Fibroblast of skin of left quadriceps (primary cell): ENCODE results near the gene KCNIP1.

ENCODE experiments used
- DNase-seq, 2 experiments: peaks; one replicate each; pipeline ENCODE4 v3.0.0-alpha.2; 2013; ENCODE audit warnings: low read depth in 2 of 2

KCNIP1 gene

GRCh38 chr5:170711300-170711699 lies 207.5 kb downstream of the KCNIP1 start:
- DNase-seq = no peak

DNA sequence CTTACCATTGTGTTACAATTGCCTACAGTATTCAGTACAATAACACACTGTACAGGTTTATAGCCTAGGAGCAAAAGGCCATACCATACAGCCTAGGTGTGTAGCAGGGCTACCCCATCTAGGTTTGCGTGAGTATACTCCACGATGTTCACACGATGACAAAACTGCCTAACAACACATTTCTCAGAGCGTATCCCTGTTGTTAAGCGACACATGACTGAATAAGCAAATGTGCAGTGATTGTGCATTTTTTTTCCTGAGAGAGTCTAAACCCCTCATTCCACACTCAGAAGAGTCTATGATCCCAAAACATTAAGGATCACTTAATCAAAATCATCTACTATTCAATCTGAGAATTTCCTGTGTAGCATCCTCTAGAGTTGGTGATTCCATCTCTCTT lies 211.3 kb downstream of the KCNIP1 start:
- no peak for DNase-seq

GRCh38 chr5:170716396-170716795 lies 212.6 kb downstream of the KCNIP1 start:
- DNase-seq = no peak

DNA sequence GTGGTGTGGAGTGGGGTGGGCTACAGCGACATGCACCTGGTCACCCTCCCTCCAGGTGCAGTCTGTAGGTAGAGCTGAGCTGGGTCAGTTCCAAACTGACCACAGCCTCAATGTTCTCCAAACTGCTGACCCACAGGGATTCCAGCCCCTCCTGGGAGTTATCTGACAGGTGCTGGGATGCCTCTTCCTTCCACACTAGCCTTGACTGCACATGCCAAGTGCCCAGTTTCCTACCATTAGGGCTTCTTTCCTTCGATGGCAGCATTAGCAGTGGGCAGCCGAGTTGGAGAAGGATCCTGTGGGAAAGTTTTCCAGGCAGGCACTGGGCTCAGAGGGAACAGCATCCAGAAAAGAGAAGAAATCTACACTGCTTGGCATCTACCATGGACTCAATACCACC lies 215.7 kb downstream of the KCNIP1 start:
- no peak for DNase-seq

DNA sequence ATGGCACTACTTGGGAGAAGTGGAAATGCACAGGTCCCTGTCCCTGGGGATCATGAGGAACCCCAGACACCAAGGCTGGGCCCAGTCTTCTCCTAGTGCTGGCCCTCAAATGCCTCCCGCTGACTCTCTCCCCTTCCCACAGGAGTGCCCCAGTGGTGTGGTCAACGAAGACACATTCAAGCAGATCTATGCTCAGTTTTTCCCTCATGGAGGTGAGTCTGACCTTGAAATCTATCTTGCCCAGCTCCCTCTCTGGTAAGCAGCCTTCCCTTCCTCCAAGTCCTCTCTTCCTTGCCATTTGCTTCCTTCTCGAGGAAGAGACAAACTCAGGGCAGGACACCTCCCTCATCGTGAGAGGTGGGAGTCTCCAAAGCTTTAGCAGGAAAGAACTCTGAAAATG lies 216.4 kb downstream of the KCNIP1 start:
- no peak for DNase-seq

DNA sequence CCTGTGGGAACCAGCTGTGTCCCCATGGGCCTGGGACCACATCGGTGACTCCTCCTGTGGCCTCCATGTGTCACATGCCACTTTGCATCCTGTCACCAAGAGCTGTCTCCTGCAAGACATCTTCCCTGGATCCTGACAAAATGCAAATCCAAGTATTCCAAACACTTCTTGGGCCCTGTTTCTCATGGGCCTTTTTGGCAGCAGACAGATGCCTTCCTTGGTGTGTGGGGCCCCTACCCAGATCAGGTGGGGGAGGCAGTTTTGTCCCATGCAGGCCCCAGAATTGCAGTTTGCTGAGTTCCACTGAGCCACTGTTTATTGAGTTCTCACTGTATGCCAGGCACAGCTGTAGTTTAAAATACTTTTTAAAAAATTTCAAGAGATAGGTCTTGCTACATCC lies 217.2 kb downstream of the KCNIP1 start:
- DNase-seq = no peak

- DNase-seq = no peak
Measured at GRCh38 chr5:170721681-170722080, 217.9 kb downstream of the KCNIP1 start.

- DNase-seq = no peak
Measured at GRCh38 chr5:170722316-170722715, 218.5 kb downstream of the KCNIP1 start.

DNA sequence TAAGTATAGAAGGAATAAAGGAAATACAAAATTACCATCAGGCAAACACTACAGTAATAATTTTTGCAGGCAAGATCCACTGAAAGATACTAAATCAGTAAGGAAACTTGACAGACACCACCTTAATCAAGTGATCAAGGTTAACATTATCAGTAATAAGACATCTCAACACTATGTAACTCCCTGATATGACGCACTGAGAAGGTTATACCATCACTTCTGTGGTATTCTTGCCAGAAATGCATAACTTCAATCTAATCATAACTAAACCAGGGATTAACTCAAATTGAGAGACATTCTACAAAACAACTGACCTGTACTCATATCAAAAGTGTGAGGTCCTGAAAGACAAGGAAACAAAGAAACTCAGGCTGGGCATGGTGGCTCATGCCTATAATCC lies 227.2 kb downstream of the KCNIP1 start:
- no peak for DNase-seq

GRCh38 chr5:170732685-170733084 lies 228.9 kb downstream of the KCNIP1 start:
- DNase-seq = no peak

GRCh38 chr5:170736966-170737365 lies 233.1 kb downstream of the KCNIP1 start:
- no peak for DNase-seq

DNA sequence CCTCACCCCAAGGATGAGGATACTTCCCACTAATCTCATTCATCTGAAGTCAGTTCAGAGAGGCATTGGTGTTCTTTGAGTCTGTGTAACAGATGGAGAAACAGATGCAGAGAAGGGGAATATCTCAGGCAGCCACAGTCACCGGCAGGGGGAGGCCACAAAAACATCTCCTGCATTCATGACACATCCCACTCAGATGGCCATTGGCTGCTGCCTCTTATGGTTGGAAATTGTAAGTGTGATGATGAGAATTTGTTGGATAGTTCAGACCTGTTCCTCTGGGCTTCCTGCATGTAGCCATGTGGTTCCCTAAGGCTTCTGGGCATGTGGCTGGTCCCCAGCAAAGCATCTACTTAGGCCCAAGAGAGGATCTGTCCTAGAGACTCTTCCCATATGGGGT lies 233.8 kb downstream of the KCNIP1 start:
- DNase-seq = no peak

GRCh38 chr5:170738840-170739239 lies 235.0 kb downstream of the KCNIP1 start:
- DNase-seq = no peak

GRCh38 chr5:170739446-170739845 lies 235.6 kb downstream of the KCNIP1 start:
- DNase-seq = no peak

DNA sequence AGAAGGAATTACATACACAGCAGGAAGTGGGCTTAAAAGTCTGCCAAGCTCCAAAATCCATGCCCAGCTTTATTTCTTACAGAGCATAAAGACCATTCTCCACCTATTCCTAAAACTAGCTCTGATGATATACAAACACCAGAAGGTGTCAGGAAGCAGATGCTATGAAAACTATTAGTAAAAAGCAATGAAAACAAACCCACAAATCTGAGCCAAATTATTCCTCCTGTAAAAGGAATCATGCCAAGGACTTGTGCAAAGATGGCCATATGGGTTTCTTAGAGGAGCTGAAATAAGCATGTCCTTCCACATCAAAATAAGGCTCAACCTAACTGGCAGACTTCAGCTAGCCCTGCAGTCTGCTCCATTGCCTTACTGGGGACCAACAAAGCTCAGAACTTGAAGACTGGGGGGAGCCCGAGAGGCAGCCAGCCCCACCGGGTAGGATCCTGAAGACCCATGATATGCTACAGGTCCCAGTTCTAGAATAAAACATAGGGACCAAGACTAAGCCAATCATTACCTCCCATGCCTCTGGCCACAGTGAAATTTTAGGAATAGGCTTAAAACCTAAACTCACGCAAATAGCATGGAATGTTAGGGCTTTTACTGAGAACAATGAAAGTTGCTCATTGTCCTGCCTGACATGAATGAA lies 236.9 kb downstream of the KCNIP1 start:
- DNase-seq = no peak

- no peak for DNase-seq
Measured at GRCh38 chr5:170741801-170742200, 238.0 kb downstream of the KCNIP1 start.

DNA sequence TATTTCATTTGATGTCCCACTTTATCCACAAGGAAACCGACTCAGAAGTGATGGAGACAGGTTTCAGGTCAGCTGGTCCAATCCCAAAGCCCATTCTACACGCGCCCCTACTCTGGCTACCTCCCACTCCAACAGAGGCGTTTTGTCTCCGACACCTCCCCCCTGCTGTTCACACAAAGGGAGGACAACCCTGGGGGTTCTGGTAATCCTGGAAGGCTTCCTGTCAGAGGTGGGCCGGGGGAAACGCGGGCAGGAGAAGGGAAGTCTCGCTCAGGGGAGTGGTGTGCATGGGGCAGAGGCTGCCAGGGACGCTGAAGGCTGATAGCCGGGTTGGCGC lies 240.0 kb downstream of the KCNIP1 start:
- no peak for DNase-seq

- DNase-seq = no peak
Measured at GRCh38 chr5:170745481-170746071, 241.8 kb downstream of the KCNIP1 start.

GRCh38 chr5:170746075-170746960 lies 242.5 kb downstream of the KCNIP1 start:
- DNase-seq = no peak

DNA sequence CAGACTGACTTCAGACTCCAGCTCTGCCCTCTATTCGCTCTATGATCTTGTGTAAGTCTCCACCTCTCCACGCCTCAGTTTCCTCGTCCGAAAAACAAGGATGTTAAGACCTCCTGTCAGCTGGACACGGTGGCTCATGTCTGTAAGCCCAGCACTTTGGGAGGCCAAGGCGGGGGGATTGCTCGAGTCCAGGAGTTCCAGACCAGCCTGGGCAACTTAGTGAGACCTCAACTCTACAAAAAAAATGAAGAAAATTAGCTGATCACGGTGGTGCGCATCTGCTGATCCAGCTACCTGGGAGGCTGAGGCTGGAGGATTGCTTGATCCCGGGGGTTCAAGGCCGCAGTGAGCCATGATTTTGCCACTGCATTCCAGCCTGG lies 243.1 kb downstream of the KCNIP1 start:
- DNase-seq = no peak

GRCh38 chr5:170747357-170747756 lies 243.5 kb downstream of the KCNIP1 start:
- DNase-seq = no peak

- no peak for DNase-seq
Measured at GRCh38 chr5:170747851-170748250, 244.0 kb downstream of the KCNIP1 start.

DNA sequence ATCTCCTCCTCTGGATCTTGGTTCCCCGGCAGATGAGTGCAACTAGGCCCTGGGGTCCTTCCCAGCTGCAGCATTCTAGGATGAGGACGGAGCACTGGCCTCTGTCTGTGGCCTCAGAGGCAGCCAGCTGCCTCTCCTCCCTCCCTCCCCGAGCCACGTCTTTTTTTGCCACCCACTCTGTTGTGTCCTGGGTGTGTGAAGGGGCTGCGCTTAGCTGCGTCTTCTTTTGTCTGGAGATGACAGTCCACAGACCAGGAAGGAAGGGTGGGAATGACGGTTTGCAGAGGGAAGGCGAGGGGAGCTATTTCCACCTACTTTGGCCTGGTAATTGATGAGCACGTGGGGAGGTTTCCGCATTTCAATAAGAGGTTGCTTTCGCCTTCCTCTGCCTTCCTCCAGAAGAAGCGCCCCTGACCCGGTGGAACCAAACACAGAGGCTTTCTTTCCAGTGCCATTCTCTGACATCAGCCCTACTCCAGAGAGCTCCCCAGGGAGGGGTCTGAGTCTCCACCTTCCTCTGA lies 245.2 kb downstream of the KCNIP1 start:
- DNase-seq = no peak
